WTC11 (cell line): ENCODE measurements around the gene PLXNA2. TPM values are rescaled to one million over a fixed set of nuclear protein-coding genes. Genes with fewer than 3 reads are reported as not detected.

Experiments
- ATAC-seq: fragments of 200-7000 bp; cut with Tn5 transposase; 2 replicates; pipeline ENCODE4 v1.10.0; 2021; ENCODE audit warnings: mild to moderate bottlenecking, moderate library complexity
- CTCF ChIA-PET: fragments of 300-600 bp; sonication (Branson Sonifier 250); formaldehyde crosslinking; loops from one replicate; lab custom pipeline; 2021; ENCODE audit warnings: antibody characterized with exemption; lab: Charles Lee
- POLR2A ChIA-PET: fragments of 350-600 bp; sonication (Branson Sonifier 250); formaldehyde crosslinking; loops from one replicate; lab custom pipeline; 2021; ENCODE audit warnings: antibody characterized with exemption; lab: Charles Lee
- DNase-seq: peaks from one replicate; pipeline ENCODE4 v3.0.0; 2021; ENCODE audit warnings: low spot score
- H3K27ac Mint-ChIP-seq: 2 replicates; pipeline ENCODE4 v1.8.0; 2021; ENCODE audit warnings: mixed read lengths
- H3K27me3 Mint-ChIP-seq: 2 replicates; pipeline ENCODE4 v1.8.0; 2021; ENCODE audit warnings: low read depth, mild to moderate bottlenecking, moderate library complexity, mixed read lengths
- H3K36me3 Mint-ChIP-seq: 2 replicates; pipeline ENCODE4 v1.8.0; 2021; ENCODE audit warnings: mixed read lengths
- H3K4me1 Mint-ChIP-seq: 2 replicates; pipeline ENCODE4 v1.8.0; 2022; ENCODE audit warnings: mixed read lengths
- H3K4me3 Mint-ChIP-seq: 2 replicates; pipeline ENCODE4 v1.8.0; 2021; ENCODE audit warnings: mild to moderate bottlenecking, moderate library complexity, mixed read lengths
- H3K9me3 Mint-ChIP-seq: 2 replicates; pipeline ENCODE4 v1.8.0; 2021; ENCODE audit warnings: mixed read lengths
- ATF1 ChIP-seq: sonication (generic); formaldehyde crosslinking; IDR thresholded peaks from 2 replicates; pipeline ENCODE4 v1.8.1; 2023; ENCODE audit warnings: mild to moderate bottlenecking, moderate library complexity, missing genetic modification reagents
- ETV6 ChIP-seq: sonication (generic); formaldehyde crosslinking; IDR thresholded peaks from 2 replicates; pipeline ENCODE4 v1.8.1; 2022; ENCODE audit warnings: mild to moderate bottlenecking, missing genetic modification reagents
- FOXJ3 ChIP-seq: sonication (generic); formaldehyde crosslinking; IDR thresholded peaks from 2 replicates; pipeline ENCODE4 v1.9.0; 2021; ENCODE audit warnings: missing genetic modification reagents, mild to moderate bottlenecking, borderline replicate concordance
- FOXK1 ChIP-seq: sonication (generic); formaldehyde crosslinking; IDR thresholded peaks from 2 replicates; pipeline ENCODE4 v1.8.0; 2022; ENCODE audit warnings: mild to moderate bottlenecking, moderate library complexity, missing genetic modification reagents
- GRHL2 ChIP-seq: fragments of 250-450 bp; sonication (Bioruptor Pico); IDR thresholded peaks from 2 replicates; pipeline ENCODE4 v1.8.0; 2022; ENCODE audit warnings: mild to moderate bottlenecking, moderate library complexity; ENCODE audit not compliant: insufficient replicate concordance, severe bottlenecking
- OVOL2 ChIP-seq: fragments of 250-450 bp; sonication (Bioruptor Pico); IDR thresholded peaks from 2 replicates; pipeline ENCODE4 v1.9.0; 2021; ENCODE audit warnings: mild to moderate bottlenecking, borderline replicate concordance
- SMAD3 ChIP-seq: sonication (generic); formaldehyde crosslinking; IDR thresholded peaks from 2 replicates; pipeline ENCODE4 v1.8.0; 2022; ENCODE audit warnings: missing genetic modification reagents, mild to moderate bottlenecking, borderline replicate concordance
- SOX15 ChIP-seq: fragments of 250-450 bp; sonication (Bioruptor Pico); IDR thresholded peaks from 2 replicates; pipeline ENCODE4 v1.9.0; 2021; ENCODE audit warnings: mild to moderate bottlenecking
- TCF7 ChIP-seq: sonication (generic); formaldehyde crosslinking; IDR thresholded peaks from 2 replicates; pipeline ENCODE4 v1.8.0; 2022; ENCODE audit warnings: mild to moderate bottlenecking, low read depth, missing genetic modification reagents, moderate library complexity
- TEAD1 ChIP-seq: sonication (generic); formaldehyde crosslinking; IDR thresholded peaks from 2 replicates; pipeline ENCODE4 v1.8.0; 2022; ENCODE audit warnings: mild to moderate bottlenecking, missing genetic modification reagents
- TP53 ChIP-seq: sonication (generic); formaldehyde crosslinking; IDR thresholded peaks from 2 replicates; pipeline ENCODE4 v1.8.1; 2023; ENCODE audit warnings: mild to moderate bottlenecking, missing genetic modification reagents
- ZNF138 ChIP-seq: sonication (generic); formaldehyde crosslinking; conservative IDR thresholded peaks from 2 replicates; pipeline ENCODE4 v1.8.1; 2022; ENCODE audit warnings: mild to moderate bottlenecking, moderate library complexity, missing genetic modification reagents
- ZNF263 ChIP-seq: sonication (generic); formaldehyde crosslinking; IDR thresholded peaks from 2 replicates; pipeline ENCODE4 v1.8.1; 2022; ENCODE audit warnings: low read depth, mild to moderate bottlenecking, moderate library complexity, missing genetic modification reagents
- ZNF317 ChIP-seq: sonication (generic); formaldehyde crosslinking; IDR thresholded peaks from 2 replicates; pipeline ENCODE4 v1.8.1; 2023; ENCODE audit warnings: low read depth, mild to moderate bottlenecking, moderate library complexity, missing genetic modification reagents, borderline replicate concordance
- total RNA-seq: library from RNA; stranded (reverse); gene quantifications from 3 replicates; pipeline ENCODE4 v1.2.3, GENCODE V29; 2021
- TF ChIP-seq, protein P1 (sequence below): fragments of 250-450 bp; sonication (Bioruptor Pico); IDR thresholded peaks from 2 replicates; pipeline ENCODE4 v2.1.2; 2022; ENCODE audit warnings: mild to moderate bottlenecking, moderate library complexity
- TF ChIP-seq, protein P2 (sequence below): sonication (generic); formaldehyde crosslinking; IDR thresholded peaks from 2 replicates; pipeline ENCODE4 v1.8.1; 2022; ENCODE audit warnings: mild to moderate bottlenecking, missing genetic modification reagents, moderate library complexity, borderline replicate concordance
- TF ChIP-seq, protein P3 (sequence below): sonication (generic); formaldehyde crosslinking; IDR thresholded peaks from 2 replicates; pipeline ENCODE4 v1.8.1; 2023; ENCODE audit warnings: mild to moderate bottlenecking, missing genetic modification reagents, moderate library complexity
- TF ChIP-seq, protein P4 (sequence below): sonication (generic); formaldehyde crosslinking; IDR thresholded peaks from 2 replicates; pipeline ENCODE4 v1.8.1; 2022; ENCODE audit warnings: low read depth, missing genetic modification reagents, borderline replicate concordance
- TF ChIP-seq, protein P5 (sequence below): sonication (generic); formaldehyde crosslinking; IDR thresholded peaks from 2 replicates; pipeline ENCODE4 v1.8.0; 2022; ENCODE audit warnings: mild to moderate bottlenecking, missing genetic modification reagents
- TF ChIP-seq, protein P6 (sequence below): sonication (generic); formaldehyde crosslinking; IDR thresholded peaks from 2 replicates; pipeline ENCODE4 v1.8.1; 2022; ENCODE audit warnings: mild to moderate bottlenecking, moderate library complexity, missing genetic modification reagents
- TF ChIP-seq, protein P7 (sequence below): fragments of 250-450 bp; sonication (Bioruptor Pico); IDR thresholded peaks from 2 replicates; pipeline ENCODE4 v1.9.0; 2021; ENCODE audit warnings: mild to moderate bottlenecking
- TF ChIP-seq, protein P8 (sequence below): fragments of 200-600 bp; IDR thresholded peaks from 2 replicates; pipeline ENCODE4 v1.8.0; 2022; ENCODE audit warnings: antibody characterized with exemption

PLXNA2 gene
- total RNA-seq, 1 experiment from 2014 or later, result 4.2 TPM

DNA sequence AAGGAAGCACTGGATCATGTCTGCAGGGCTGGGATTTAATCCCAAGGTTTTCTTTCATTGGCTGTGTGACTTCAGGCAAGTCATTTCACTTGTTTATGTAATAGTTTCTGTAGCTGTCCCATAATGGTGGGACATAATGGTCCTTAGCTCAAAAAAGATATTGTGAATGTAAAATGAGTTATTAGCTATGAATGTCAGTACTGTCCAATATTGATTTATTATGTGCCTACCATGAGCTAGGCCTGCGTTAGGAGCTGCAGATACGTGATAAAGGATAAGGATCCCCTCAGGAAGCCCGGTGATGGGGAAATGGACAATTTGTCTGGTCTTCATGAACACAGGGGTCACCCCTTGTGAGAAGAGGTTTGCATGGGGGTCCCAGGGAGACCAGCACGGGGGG is 95.8 kb downstream of the PLXNA2 start:
- TF ChIP-seq FOXJ3 (CRISPR knock-in tag) (no peak), ZNF263 (CRISPR knock-in tag) (no peak), SMAD3 (CRISPR knock-in tag) (no peak), SOX15 (CRISPR knock-in tag) (no peak), ATF1 (no peak), ZNF138 (no peak), TEAD1 (CRISPR knock-in tag) (no peak)
- TF ChIP-seq, protein P1, sequence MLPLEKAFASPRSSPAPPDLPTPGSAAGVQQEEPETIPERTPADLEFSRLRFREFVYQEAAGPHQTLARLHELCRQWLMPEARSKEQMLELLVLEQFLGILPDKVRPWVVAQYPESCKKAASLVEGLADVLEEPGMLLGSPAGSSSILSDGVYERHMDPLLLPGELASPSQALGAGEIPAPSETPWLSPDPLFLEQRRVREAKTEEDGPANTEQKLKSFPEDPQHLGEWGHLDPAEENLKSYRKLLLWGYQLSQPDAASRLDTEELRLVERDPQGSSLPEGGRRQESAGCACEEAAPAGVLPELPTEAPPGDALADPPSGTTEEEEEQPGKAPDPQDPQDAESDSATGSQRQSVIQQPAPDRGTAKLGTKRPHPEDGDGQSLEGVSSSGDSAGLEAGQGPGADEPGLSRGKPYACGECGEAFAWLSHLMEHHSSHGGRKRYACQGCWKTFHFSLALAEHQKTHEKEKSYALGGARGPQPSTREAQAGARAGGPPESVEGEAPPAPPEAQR (CRISPR knock-in tag), result no peak
- TF ChIP-seq, protein P2, sequence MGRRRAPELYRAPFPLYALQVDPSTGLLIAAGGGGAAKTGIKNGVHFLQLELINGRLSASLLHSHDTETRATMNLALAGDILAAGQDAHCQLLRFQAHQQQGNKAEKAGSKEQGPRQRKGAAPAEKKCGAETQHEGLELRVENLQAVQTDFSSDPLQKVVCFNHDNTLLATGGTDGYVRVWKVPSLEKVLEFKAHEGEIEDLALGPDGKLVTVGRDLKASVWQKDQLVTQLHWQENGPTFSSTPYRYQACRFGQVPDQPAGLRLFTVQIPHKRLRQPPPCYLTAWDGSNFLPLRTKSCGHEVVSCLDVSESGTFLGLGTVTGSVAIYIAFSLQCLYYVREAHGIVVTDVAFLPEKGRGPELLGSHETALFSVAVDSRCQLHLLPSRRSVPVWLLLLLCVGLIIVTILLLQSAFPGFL (CRISPR knock-in tag), result no peak
- TF ChIP-seq, protein P3, sequence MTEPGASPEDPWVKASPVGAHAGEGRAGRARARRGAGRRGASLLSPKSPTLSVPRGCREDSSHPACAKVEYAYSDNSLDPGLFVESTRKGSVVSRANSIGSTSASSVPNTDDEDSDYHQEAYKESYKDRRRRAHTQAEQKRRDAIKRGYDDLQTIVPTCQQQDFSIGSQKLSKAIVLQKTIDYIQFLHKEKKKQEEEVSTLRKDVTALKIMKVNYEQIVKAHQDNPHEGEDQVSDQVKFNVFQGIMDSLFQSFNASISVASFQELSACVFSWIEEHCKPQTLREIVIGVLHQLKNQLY (CRISPR knock-in tag), result no peak
- TF ChIP-seq, protein P4, sequence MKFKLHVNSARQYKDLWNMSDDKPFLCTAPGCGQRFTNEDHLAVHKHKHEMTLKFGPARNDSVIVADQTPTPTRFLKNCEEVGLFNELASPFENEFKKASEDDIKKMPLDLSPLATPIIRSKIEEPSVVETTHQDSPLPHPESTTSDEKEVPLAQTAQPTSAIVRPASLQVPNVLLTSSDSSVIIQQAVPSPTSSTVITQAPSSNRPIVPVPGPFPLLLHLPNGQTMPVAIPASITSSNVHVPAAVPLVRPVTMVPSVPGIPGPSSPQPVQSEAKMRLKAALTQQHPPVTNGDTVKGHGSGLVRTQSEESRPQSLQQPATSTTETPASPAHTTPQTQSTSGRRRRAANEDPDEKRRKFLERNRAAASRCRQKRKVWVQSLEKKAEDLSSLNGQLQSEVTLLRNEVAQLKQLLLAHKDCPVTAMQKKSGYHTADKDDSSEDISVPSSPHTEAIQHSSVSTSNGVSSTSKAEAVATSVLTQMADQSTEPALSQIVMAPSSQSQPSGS (CRISPR knock-in tag), result no peak
- TF ChIP-seq, protein P5, sequence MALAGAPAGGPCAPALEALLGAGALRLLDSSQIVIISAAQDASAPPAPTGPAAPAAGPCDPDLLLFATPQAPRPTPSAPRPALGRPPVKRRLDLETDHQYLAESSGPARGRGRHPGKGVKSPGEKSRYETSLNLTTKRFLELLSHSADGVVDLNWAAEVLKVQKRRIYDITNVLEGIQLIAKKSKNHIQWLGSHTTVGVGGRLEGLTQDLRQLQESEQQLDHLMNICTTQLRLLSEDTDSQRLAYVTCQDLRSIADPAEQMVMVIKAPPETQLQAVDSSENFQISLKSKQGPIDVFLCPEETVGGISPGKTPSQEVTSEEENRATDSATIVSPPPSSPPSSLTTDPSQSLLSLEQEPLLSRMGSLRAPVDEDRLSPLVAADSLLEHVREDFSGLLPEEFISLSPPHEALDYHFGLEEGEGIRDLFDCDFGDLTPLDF (CRISPR knock-in tag), result no peak
- TF ChIP-seq, all 79 proteins: peak for 0
- no peaks in the 10 kb centered on the region for H3K9me3 Mint-ChIP-seq
- no peaks in the 10 kb centered on the region for H3K36me3 Mint-ChIP-seq
- no peak overlapping the region for H3K4me3 Mint-ChIP-seq
- ChIA-PET POLR2A (interaction anchor here (0.6 kb wide), 1 partner anchor 20 kb away, joined by 5 read pairs; no protein-coding TSS in a partner anchor), CTCF (interaction anchor here (1.0 to 5.1 kb wide), 2 partner anchors 17 to 155 kb away, joined by 3 to 33 read pairs; no protein-coding TSS in a partner anchor)
- ATAC-seq (no peak), DNase-seq (no peak)
- no peak overlapping the region for H3K27ac Mint-ChIP-seq
- peaks cover 11% of the 10 kb centered on the region for H3K4me1 Mint-ChIP-seq
- no peaks in the 10 kb centered on the region for H3K27me3 Mint-ChIP-seq

DNA sequence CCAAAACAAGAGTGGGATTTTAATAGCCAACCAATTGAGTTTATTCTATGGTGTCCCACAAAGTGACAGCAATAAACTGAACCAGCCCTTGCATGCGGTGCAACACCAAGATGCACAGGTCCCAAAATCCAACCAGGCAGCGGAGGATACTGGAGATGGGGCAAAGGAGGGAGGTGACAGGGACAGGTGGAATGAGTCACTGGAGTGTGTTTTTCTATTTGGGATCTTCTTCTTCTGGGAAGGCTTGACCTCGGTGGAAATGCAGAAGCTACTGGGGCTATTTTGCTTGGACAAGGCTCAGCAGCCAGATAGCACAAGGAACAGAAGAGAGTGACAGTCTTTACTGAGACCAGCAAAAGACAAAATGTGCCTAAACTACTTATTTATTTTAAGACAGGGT is 97.5 kb downstream of the PLXNA2 start:
- Mint-ChIP-seq H3K27me3 (no peaks in the 10 kb centered on the region), H3K36me3 (no peaks in the 10 kb centered on the region), H3K9me3 (no peaks in the 10 kb centered on the region), H3K27ac (no peak overlapping the region), H3K4me3 (no peak overlapping the region), H3K4me1 (peaks cover 11% of the 10 kb centered on the region)
- ATAC-seq (no peak), DNase-seq (no peak)
- ChIA-PET POLR2A (no interaction called here), CTCF (interaction anchor here (1.2 to 5.1 kb wide), 2 partner anchors 15 to 86 kb away, joined by 3 to 33 read pairs; no protein-coding TSS in a partner anchor)
- TF ChIP-seq ZNF263 (CRISPR knock-in tag) (no peak), ATF1 (no peak), TCF7 (no peak), TP53 (CRISPR knock-in tag) (no peak), OVOL2 (no peak), ETV6 (CRISPR knock-in tag) (no peak), ZNF317 (CRISPR knock-in tag) (no peak), GRHL2 (no peak), FOXK1 (CRISPR knock-in tag) (no peak)
- TF ChIP-seq, protein P3 (CRISPR knock-in tag), result no peak
- TF ChIP-seq, protein P6, sequence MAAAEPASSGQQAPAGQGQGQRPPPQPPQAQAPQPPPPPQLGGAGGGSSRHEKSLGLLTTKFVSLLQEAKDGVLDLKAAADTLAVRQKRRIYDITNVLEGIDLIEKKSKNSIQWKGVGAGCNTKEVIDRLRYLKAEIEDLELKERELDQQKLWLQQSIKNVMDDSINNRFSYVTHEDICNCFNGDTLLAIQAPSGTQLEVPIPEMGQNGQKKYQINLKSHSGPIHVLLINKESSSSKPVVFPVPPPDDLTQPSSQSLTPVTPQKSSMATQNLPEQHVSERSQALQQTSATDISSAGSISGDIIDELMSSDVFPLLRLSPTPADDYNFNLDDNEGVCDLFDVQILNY (CRISPR knock-in tag), result no peak
- TF ChIP-seq, protein P7, sequence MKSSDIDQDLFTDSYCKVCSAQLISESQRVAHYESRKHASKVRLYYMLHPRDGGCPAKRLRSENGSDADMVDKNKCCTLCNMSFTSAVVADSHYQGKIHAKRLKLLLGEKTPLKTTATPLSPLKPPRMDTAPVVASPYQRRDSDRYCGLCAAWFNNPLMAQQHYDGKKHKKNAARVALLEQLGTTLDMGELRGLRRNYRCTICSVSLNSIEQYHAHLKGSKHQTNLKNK (CRISPR knock-in tag), result no peak
- TF ChIP-seq, protein P8, sequence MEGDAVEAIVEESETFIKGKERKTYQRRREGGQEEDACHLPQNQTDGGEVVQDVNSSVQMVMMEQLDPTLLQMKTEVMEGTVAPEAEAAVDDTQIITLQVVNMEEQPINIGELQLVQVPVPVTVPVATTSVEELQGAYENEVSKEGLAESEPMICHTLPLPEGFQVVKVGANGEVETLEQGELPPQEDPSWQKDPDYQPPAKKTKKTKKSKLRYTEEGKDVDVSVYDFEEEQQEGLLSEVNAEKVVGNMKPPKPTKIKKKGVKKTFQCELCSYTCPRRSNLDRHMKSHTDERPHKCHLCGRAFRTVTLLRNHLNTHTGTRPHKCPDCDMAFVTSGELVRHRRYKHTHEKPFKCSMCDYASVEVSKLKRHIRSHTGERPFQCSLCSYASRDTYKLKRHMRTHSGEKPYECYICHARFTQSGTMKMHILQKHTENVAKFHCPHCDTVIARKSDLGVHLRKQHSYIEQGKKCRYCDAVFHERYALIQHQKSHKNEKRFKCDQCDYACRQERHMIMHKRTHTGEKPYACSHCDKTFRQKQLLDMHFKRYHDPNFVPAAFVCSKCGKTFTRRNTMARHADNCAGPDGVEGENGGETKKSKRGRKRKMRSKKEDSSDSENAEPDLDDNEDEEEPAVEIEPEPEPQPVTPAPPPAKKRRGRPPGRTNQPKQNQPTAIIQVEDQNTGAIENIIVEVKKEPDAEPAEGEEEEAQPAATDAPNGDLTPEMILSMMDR, result no peak
- TF ChIP-seq, protein P4 (CRISPR knock-in tag), result no peak
